ENCODE measurements around the gene EIF3A. TPM values are rescaled to one million over a fixed set of nuclear protein-coding genes. Genes with fewer than 3 reads are reported as not detected.

Gene EIF3A
- total and polyA plus RNA-seq, 4 donors: 27.5 to 88.9 (median 47.6) TPM

- no peak overlapping the region for H3K4me3 ChIP-seq (ENCODE audit: low read depth in 1 of 3, low read length in 3 of 3)
- H3K9ac ChIP-seq (ENCODE audit: low read depth in 1 of 2, low read length in 2 of 2): no peak overlapping the region
- H3K9me3 ChIP-seq (ENCODE audit: control insufficient read depth in 4 of 4, low read length in 3 of 4): no peaks in the 10 kb centered on the region
- TF ChIP-seq EGR1 (IDR thresholded peaks at IDR 0.05; ENCODE audit: low read depth in 2 of 2) (no peak), SP1 (IDR thresholded peaks at IDR 0.05) (no peak), YY1 (IDR thresholded peaks at IDR 0.05) (no peak), RAD21 (IDR thresholded peaks at IDR 0.05) (no peak), NR2F2 (IDR thresholded peaks at IDR 0.05) (no peak)
- TF ChIP-seq, protein P1, sequence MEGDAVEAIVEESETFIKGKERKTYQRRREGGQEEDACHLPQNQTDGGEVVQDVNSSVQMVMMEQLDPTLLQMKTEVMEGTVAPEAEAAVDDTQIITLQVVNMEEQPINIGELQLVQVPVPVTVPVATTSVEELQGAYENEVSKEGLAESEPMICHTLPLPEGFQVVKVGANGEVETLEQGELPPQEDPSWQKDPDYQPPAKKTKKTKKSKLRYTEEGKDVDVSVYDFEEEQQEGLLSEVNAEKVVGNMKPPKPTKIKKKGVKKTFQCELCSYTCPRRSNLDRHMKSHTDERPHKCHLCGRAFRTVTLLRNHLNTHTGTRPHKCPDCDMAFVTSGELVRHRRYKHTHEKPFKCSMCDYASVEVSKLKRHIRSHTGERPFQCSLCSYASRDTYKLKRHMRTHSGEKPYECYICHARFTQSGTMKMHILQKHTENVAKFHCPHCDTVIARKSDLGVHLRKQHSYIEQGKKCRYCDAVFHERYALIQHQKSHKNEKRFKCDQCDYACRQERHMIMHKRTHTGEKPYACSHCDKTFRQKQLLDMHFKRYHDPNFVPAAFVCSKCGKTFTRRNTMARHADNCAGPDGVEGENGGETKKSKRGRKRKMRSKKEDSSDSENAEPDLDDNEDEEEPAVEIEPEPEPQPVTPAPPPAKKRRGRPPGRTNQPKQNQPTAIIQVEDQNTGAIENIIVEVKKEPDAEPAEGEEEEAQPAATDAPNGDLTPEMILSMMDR (IDR thresholded peaks at IDR 0.05; ENCODE audit: low read depth, low read length, missing input control): no peak
- no peaks in the 10 kb centered on the region for H3K36me3 ChIP-seq (ENCODE audit: control insufficient read depth in 4 of 4, insufficient read depth in 3 of 4, low read depth in 1 of 4, low read length in 3 of 4)
- WGBS: 64% methylated on average over 4 of the region's 4 CpGs
- no peaks in the 10 kb centered on the region for H3K4me1 ChIP-seq (ENCODE audit: control insufficient read depth in 4 of 4, insufficient read depth in 4 of 4, low read length in 3 of 4)
- no peaks in the 10 kb centered on the region for H3K27me3 ChIP-seq (ENCODE audit: control insufficient read depth in 4 of 4, insufficient read depth in 4 of 4, low read length in 3 of 4)
- H3K27ac ChIP-seq (ENCODE audit: low read depth in 1 of 2, low read length in 2 of 2): no peak overlapping the region
- DNase-seq (ENCODE audit: low spot score): no peak
Observed at GRCh38 chr10:119095640-119096039, 15.0 kb upstream of the EIF3A start.

DNA sequence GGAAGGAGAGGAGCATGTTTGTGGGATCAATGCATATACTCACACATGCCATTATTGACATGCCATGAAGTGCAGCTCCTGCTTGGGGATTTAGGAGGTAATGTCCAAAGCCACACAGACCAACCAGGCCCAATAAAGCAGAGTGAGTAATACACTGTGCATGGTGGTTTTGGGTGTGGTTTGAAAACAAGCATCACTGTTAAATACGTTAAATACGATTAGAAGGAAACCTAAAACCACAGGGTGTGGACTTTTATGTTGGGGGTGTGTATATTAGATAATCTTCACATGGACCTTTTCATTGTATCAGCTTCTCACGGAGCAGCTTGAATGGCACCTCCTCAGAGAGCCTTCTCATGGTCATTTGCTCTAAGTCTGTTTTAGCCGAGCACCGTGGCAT, 10.4 kb upstream of the EIF3A start:
- Histone ChIP-seq H3K4me3 (ENCODE audit: low read depth in 1 of 3, low read length in 3 of 3) (no peak overlapping the region), H3K9me3 (ENCODE audit: control insufficient read depth in 4 of 4, low read length in 3 of 4) (no peaks in the 10 kb centered on the region), H3K36me3 (ENCODE audit: control insufficient read depth in 4 of 4, insufficient read depth in 3 of 4, low read depth in 1 of 4, low read length in 3 of 4) (no peaks in the 10 kb centered on the region), H3K4me1 (ENCODE audit: control insufficient read depth in 4 of 4, insufficient read depth in 4 of 4, low read length in 3 of 4) (no peaks in the 10 kb centered on the region), H3K27me3 (ENCODE audit: control insufficient read depth in 4 of 4, insufficient read depth in 4 of 4, low read length in 3 of 4) (no peaks in the 10 kb centered on the region), H3K27ac (ENCODE audit: low read depth in 1 of 2, low read length in 2 of 2) (no peak overlapping the region), H3K9ac (ENCODE audit: low read depth in 1 of 2, low read length in 2 of 2) (no peak overlapping the region)
- WGBS: 75% methylated on average over 5 of the region's 5 CpGs
- no peak for TF ChIP-seq GABPA (IDR thresholded peaks at IDR 0.05 in 1 of 2, conservative IDR thresholded peaks at IDR 0.05 in 1 of 2)
- TF ChIP-seq FOXA1 (IDR thresholded peaks at IDR 0.05): no peak
- no peak for TF ChIP-seq TAF1 (conservative IDR thresholded peaks at IDR 0.05)
- DNase-seq (ENCODE audit: low spot score): no peak

DNA sequence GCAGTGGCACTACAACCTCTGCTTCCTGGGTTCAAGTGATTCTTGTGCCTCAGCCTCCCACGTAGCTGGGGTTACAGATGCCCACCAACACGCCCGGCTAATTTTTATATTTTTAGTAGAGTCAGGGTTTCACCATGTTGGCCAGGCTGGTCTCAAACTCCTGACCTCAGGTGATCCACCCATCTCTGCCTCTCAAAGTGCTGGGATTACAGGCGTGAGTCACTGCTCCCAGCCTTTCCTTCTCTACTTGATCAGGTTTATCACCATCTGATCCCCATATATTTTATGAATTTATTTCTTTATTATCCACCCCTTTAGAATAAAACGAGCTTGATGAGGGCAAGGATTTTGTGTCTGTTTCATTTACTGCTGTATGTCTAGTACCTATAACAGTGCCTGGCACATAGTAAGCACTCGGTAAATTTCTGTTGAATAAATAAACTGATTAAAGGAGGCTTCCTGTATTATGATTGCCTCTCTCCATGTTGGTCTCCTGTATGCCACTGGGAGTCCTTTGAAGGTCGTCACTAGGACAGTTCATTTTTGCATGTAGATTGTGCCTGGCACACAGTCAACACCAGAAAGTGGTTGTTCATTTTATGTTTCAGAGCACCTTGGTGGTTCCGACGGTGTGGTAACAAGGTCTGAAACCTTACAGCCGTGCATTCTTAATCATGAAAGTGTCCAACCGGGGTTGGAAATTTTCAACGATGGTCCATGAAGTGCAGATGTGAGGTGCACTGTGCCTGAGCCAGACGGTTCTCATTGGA, 9.6 kb upstream of the EIF3A start:
- WGBS: 84% methylated on average over 13 of the region's 13 CpGs
- no peak for TF ChIP-seq TAF1 (conservative IDR thresholded peaks at IDR 0.05)
- TF ChIP-seq RAD21 (IDR thresholded peaks at IDR 0.05): no peak
- TF ChIP-seq GABPA (IDR thresholded peaks at IDR 0.05 in 1 of 2, conservative IDR thresholded peaks at IDR 0.05 in 1 of 2): no peak
- TF ChIP-seq, protein P1 (IDR thresholded peaks at IDR 0.05; ENCODE audit: low read depth, low read length, missing input control): no peak
- no peak for TF ChIP-seq FOXA2 (IDR thresholded peaks at IDR 0.05)
- TF ChIP-seq SP1 (IDR thresholded peaks at IDR 0.05): no peak
- TF ChIP-seq EGR1 (IDR thresholded peaks at IDR 0.05; ENCODE audit: low read depth in 2 of 2): no peak
- TF ChIP-seq JUND (IDR thresholded peaks at IDR 0.05): no peak
- no peak for TF ChIP-seq FOXA1 (IDR thresholded peaks at IDR 0.05)
- TF ChIP-seq HNF4A (conservative IDR thresholded peaks at IDR 0.05): no peak
- no peak for TF ChIP-seq MAX (IDR thresholded peaks at IDR 0.05)
- TF ChIP-seq YY1 (IDR thresholded peaks at IDR 0.05): no peak
- TF ChIP-seq ZBTB33 (IDR thresholded peaks at IDR 0.05): no peak
- TF ChIP-seq RXRA (IDR thresholded peaks at IDR 0.05): no peak
- TF ChIP-seq HNF4G (IDR thresholded peaks at IDR 0.05): no peak
- no peak overlapping the region for H3K27ac ChIP-seq (ENCODE audit: low read depth in 1 of 2, low read length in 2 of 2)
- DNase-seq (ENCODE audit: low spot score): no peak
- no peaks in the 10 kb centered on the region for H3K36me3 ChIP-seq (ENCODE audit: control insufficient read depth in 4 of 4, insufficient read depth in 3 of 4, low read depth in 1 of 4, low read length in 3 of 4)
- H3K4me1 ChIP-seq (ENCODE audit: control insufficient read depth in 4 of 4, insufficient read depth in 4 of 4, low read length in 3 of 4): peaks cover 0 to 5% (median 3%) of the 10 kb centered on the region in 4 donors
- no peak overlapping the region for H3K9ac ChIP-seq (ENCODE audit: low read depth in 1 of 2, low read length in 2 of 2)
- H3K9me3 ChIP-seq (ENCODE audit: control insufficient read depth in 4 of 4, low read length in 3 of 4): no peaks in the 10 kb centered on the region
- H3K27me3 ChIP-seq (ENCODE audit: control insufficient read depth in 4 of 4, insufficient read depth in 4 of 4, low read length in 3 of 4): no peaks in the 10 kb centered on the region
- H3K4me3 ChIP-seq (ENCODE audit: low read depth in 1 of 3, low read length in 3 of 3): no peak overlapping the region

Data from liver (tissue), 9 donors.